Measurements from ENCODE around the gene AHNAK. TPM values are rescaled to one million over a fixed set of nuclear protein-coding genes. Genes with fewer than 3 reads are reported as not detected.

The AHNAK gene
- polyA plus RNA-seq, 6 donors from 2014 or later, result 2.0 to 45.3 (median 15.9) TPM

- peaks cover 8 to 35% (median 29%) of the 10 kb centered on the region in 3 donors for H3K27me3 Mint-ChIP-seq
- no peaks in the 10 kb centered on the region for H3K4me1 Mint-ChIP-seq
- H3K27ac Mint-ChIP-seq, result peak overlapping the region in 1 of 6 donors; percentile 1
- ATAC-seq (ENCODE audit: low read depth in 2 of 2) (no peak), DNase-seq (no peak)
- peaks cover 0 to 8% of the 10 kb centered on the region in 2 donors for H3K36me3 Mint-ChIP-seq
- H3K4me3 Mint-ChIP-seq, result peak overlapping the region in 1 of 8 donors; percentile 61
- no peaks in the 10 kb centered on the region for H3K9me3 Mint-ChIP-seq
Observed at GRCh38 chr11:62487738-62488551, 58.7 kb downstream of the AHNAK start.

GRCh38 chr11:62487136-62487535 is 59.5 kb downstream of the AHNAK start:
- no peak for DNase-seq
- peaks cover 8 to 40% (median 29%) of the 10 kb centered on the region in 3 donors for H3K27me3 Mint-ChIP-seq
- H3K27ac Mint-ChIP-seq, result no peak overlapping the region
- H3K36me3 Mint-ChIP-seq, result peaks cover 0 to 8% of the 10 kb centered on the region in 2 donors
- no peak overlapping the region for H3K4me3 Mint-ChIP-seq
- no peaks in the 10 kb centered on the region for H3K4me1 Mint-ChIP-seq
- ATAC-seq (ENCODE audit: low read depth in 2 of 2), result no peak
- no peaks in the 10 kb centered on the region for H3K9me3 Mint-ChIP-seq

- no peak for ATAC-seq (ENCODE audit: low read depth in 2 of 2)
- H3K27me3 Mint-ChIP-seq, result peaks cover 8 to 35% (median 9%) of the 10 kb centered on the region in 3 donors
- no peak for DNase-seq
- no peaks in the 10 kb centered on the region for H3K4me1 Mint-ChIP-seq
- H3K27ac Mint-ChIP-seq, result peak overlapping the region in 1 of 6 donors; percentile 29
- peaks cover 0 to 3% of the 10 kb centered on the region in 2 donors for H3K36me3 Mint-ChIP-seq
- no peak overlapping the region for H3K4me3 Mint-ChIP-seq
- no peaks in the 10 kb centered on the region for H3K9me3 Mint-ChIP-seq
Observed at GRCh38 chr11:62484352-62484751, 62.3 kb downstream of the AHNAK start.

GRCh38 chr11:62482753-62483152 is 63.9 kb downstream of the AHNAK start:
- Mint-ChIP-seq H3K4me3 (no peak overlapping the region), H3K27me3 (peaks cover 8 to 32% (median 9%) of the 10 kb centered on the region in 3 donors), H3K9me3 (no peaks in the 10 kb centered on the region), H3K36me3 (no peaks in the 10 kb centered on the region), H3K27ac (peak overlapping the region in 1 of 6 donors; percentile 22), H3K4me1 (no peaks in the 10 kb centered on the region)
- DNase-seq, result no peak
- ATAC-seq (ENCODE audit: low read depth in 2 of 2), result no peak

- no peak overlapping the region for H3K4me3 Mint-ChIP-seq
- H3K36me3 Mint-ChIP-seq, result no peaks in the 10 kb centered on the region
- H3K9me3 Mint-ChIP-seq, result no peaks in the 10 kb centered on the region
- H3K27me3 Mint-ChIP-seq, result peaks cover 0 to 22% (median 4%) of the 10 kb centered on the region in 3 donors
- no peak overlapping the region for H3K27ac Mint-ChIP-seq
- no peak for ATAC-seq (ENCODE audit: low read depth in 2 of 2)
- no peaks in the 10 kb centered on the region for H3K4me1 Mint-ChIP-seq
- DNase-seq, result no peak
Observed at GRCh38 chr11:62479631-62480201, 66.9 kb downstream of the AHNAK start.

GRCh38 chr11:62477927-62478326 is 68.7 kb downstream of the AHNAK start:
- Mint-ChIP-seq H3K36me3 (no peaks in the 10 kb centered on the region), H3K27me3 (peaks cover 0 to 11% (median 0%) of the 10 kb centered on the region in 3 donors), H3K4me3 (no peak overlapping the region), H3K9me3 (no peaks in the 10 kb centered on the region), H3K27ac (no peak overlapping the region), H3K4me1 (no peaks in the 10 kb centered on the region)
- DNase-seq (no peak), ATAC-seq (ENCODE audit: low read depth in 2 of 2) (no peak)

- Mint-ChIP-seq H3K4me3 (no peak overlapping the region), H3K36me3 (no peaks in the 10 kb centered on the region), H3K9me3 (no peaks in the 10 kb centered on the region), H3K27ac (peak overlapping the region in 2 of 6 donors; percentile 24 to 65), H3K4me1 (no peaks in the 10 kb centered on the region), H3K27me3 (peaks cover 0 to 14% (median 0%) of the 10 kb centered on the region in 3 donors)
- DNase-seq, result no peak
- ATAC-seq (ENCODE audit: low read depth in 2 of 2), result no peak
Observed at GRCh38 chr11:62472063-62472884, 74.3 kb downstream of the AHNAK start.

GRCh38 chr11:62471603-62472002 is 75.0 kb downstream of the AHNAK start:
- Mint-ChIP-seq H3K27ac (no peak overlapping the region), H3K4me1 (no peaks in the 10 kb centered on the region)
- no peak for ATAC-seq (ENCODE audit: low read depth in 2 of 2)

GRCh38 chr11:62468577-62468976 is 78.0 kb downstream of the AHNAK start:
- ATAC-seq (ENCODE audit: low read depth in 2 of 2), result no peak
- Mint-ChIP-seq H3K36me3 (no peaks in the 10 kb centered on the region), H3K4me3 (no peak overlapping the region), H3K27me3 (peaks cover 0 to 9% (median 0%) of the 10 kb centered on the region in 3 donors), H3K27ac (no peak overlapping the region), H3K9me3 (no peaks in the 10 kb centered on the region), H3K4me1 (peaks cover 0 to 7% (median 7%) of the 10 kb centered on the region in 3 donors)
- DNase-seq, result no peak

More at GRCh38 chr11:62471603-62472002, 75.0 kb downstream of the AHNAK start:
- DNase-seq, result no peak
- peaks cover 0 to 14% (median 0%) of the 10 kb centered on the region in 3 donors for H3K27me3 Mint-ChIP-seq
- H3K9me3 Mint-ChIP-seq, result no peaks in the 10 kb centered on the region
- no peak overlapping the region for H3K4me3 Mint-ChIP-seq
- H3K36me3 Mint-ChIP-seq, result no peaks in the 10 kb centered on the region

- H3K4me1 Mint-ChIP-seq, result peaks cover 4 to 7% (median 7%) of the 10 kb centered on the region in 3 donors
- H3K9me3 Mint-ChIP-seq, result no peaks in the 10 kb centered on the region
- H3K27ac Mint-ChIP-seq, result no peak overlapping the region
- H3K27me3 Mint-ChIP-seq, result peaks cover 0 to 5% (median 4%) of the 10 kb centered on the region in 3 donors
- ATAC-seq (ENCODE audit: low read depth in 2 of 2), result no peak
- no peak for DNase-seq
- no peaks in the 10 kb centered on the region for H3K36me3 Mint-ChIP-seq
- H3K4me3 Mint-ChIP-seq, result no peak overlapping the region
Observed at GRCh38 chr11:62466444-62466843, 80.2 kb downstream of the AHNAK start.

GRCh38 chr11:62464655-62465054 is 82.0 kb downstream of the AHNAK start:
- Mint-ChIP-seq H3K36me3 (no peaks in the 10 kb centered on the region), H3K9me3 (no peaks in the 10 kb centered on the region), H3K4me1 (peaks cover 4 to 7% (median 7%) of the 10 kb centered on the region in 3 donors), H3K4me3 (peak overlapping the region in 1 of 8 donors; percentile 51), H3K27me3 (peaks cover 0 to 5% (median 4%) of the 10 kb centered on the region in 3 donors), H3K27ac (no peak overlapping the region)
- no peak for DNase-seq
- ATAC-seq (ENCODE audit: low read depth in 2 of 2), result no peak

GRCh38 chr11:62463121-62463542 is 83.5 kb downstream of the AHNAK start:
- Mint-ChIP-seq H3K9me3 (no peaks in the 10 kb centered on the region), H3K4me1 (peaks cover 4 to 7% (median 7%) of the 10 kb centered on the region in 3 donors), H3K27ac (no peak overlapping the region), H3K4me3 (peak overlapping the region in 1 of 8 donors; percentile 6), H3K27me3 (peaks cover 0 to 5% (median 4%) of the 10 kb centered on the region in 3 donors), H3K36me3 (no peaks in the 10 kb centered on the region)
- no peak for DNase-seq
- ATAC-seq (ENCODE audit: low read depth in 2 of 2), result no peak

- Mint-ChIP-seq H3K27me3 (peaks cover 0 to 5% (median 4%) of the 10 kb centered on the region in 3 donors), H3K4me3 (no peak overlapping the region), H3K27ac (no peak overlapping the region), H3K4me1 (peaks cover 4 to 10% (median 7%) of the 10 kb centered on the region in 3 donors), H3K9me3 (no peaks in the 10 kb centered on the region), H3K36me3 (no peaks in the 10 kb centered on the region)
- ATAC-seq (ENCODE audit: low read depth in 2 of 2) (no peak), DNase-seq (no peak)
Observed at GRCh38 chr11:62462508-62462892, 84.1 kb downstream of the AHNAK start.
